NCI-H748 (cell line): ENCODE measurements around the gene PHLPP1.
"Not testable (repeated sequence)": the region's sequence is repeated elsewhere in the genome, so short reads cannot be mapped to it uniquely, and the experiment has no call there.

Source experiments
- DNase-seq: peaks from one replicate; lab custom pipeline; 2025; ENCODE audit not compliant: unreplicated experiment; lab: John Stamatoyannopoulos, UW

The PHLPP1 gene

GRCh38 chr18:62715436-62715758 lies at the start of gene PHLPP1:
Gene PHLPP1 (plus strand): TSS chr18:62715541. CDS start chr18:62715684, 143 bp downstream.
- DNase-seq: no peak

GRCh38 chr18:62669225-62669624 lies 46.1 kb upstream of the PHLPP1 start:
- no peak for DNase-seq

- DNase-seq: no peak
Observed at GRCh38 chr18:62670573-62670972, 44.8 kb upstream of the PHLPP1 start.

GRCh38 chr18:62672600-62672999 lies 42.7 kb upstream of the PHLPP1 start:
- no peak for DNase-seq

DNA sequence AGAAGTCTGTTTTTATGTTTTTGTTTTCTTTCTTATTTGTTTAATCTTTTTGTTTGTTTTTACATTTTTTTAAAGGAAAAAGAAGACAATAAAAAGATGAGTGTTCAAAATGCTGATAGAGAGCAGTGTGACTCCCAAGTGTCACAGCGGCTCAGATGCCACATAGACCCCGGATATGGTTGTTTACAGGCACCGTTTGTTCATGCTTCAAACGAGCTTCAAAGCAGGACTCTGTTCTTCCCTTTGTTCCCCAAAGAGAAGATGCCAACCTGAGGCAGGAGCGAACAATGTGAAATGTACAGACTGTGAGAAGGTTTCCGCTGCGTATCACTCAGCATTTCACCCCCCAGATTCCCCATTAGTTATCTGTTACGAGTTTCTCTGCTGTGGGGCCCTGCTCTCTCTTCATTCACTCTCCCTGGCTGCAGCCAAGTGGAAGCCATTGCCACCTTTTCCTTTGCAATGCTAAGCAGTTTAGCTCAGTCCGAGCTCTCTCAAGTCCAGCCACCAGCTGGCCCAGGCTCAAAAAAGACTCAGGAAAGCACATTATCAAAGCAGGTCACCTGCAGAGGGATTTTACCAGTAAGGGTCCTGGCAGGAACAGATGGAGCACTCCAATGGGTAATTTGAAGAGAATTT lies 36.4 kb upstream of the PHLPP1 start:
- peak; percentile 32 for DNase-seq

- peak; percentile 89 for DNase-seq
Observed at GRCh38 chr18:62682371-62682770, 33.0 kb upstream of the PHLPP1 start.

DNA sequence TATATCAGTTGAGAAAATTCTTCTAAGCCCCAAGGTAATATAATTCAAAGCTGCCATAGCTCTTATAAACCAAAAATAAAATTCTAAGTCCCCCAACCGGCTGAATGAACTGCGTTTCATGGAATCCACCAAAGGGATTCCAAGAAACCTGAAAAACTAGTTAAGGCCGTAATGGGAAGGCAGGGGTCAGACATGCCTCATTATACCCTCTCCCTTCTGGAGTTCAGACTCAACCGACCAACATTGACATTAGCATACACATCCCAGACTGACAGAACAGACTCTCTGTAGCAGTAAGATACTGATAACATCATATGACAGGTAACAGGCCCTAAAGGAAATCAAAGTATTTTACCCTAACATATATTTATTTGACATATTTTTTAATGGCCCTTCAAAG lies 31.4 kb upstream of the PHLPP1 start:
- no peak for DNase-seq

- no peak for DNase-seq
Observed at GRCh38 chr18:62688743-62689317, 26.5 kb upstream of the PHLPP1 start.

DNA sequence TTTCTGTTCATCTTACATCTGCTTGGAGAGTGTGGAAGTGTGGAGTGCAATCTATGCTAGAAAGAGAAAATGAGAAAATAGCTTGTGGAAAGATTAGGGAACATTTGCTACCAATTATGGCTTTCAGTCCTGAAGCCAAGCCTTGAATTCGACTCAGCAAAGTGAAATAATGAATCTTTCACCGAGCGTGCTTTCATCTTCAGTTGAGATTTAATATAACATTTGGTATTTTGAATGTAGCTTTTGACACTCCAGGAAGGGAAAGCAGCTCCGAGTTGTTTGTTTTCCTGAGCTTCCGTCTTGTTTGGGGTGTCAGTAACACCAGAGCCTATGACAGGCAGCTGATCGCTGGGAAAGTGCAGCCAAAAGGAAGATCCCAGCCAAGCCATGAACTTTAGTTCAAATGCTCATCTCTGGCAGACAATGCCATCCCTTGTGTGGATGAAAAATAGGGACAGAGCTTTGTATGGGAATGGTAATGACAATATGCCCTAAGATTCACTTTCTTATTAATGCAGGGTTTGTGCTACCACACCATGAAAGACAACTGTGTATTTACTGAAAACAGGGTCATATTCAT lies 25.0 kb upstream of the PHLPP1 start:
- DNase-seq: no peak

- no peak for DNase-seq
Observed at GRCh38 chr18:62693659-62694058, 21.7 kb upstream of the PHLPP1 start.

DNA sequence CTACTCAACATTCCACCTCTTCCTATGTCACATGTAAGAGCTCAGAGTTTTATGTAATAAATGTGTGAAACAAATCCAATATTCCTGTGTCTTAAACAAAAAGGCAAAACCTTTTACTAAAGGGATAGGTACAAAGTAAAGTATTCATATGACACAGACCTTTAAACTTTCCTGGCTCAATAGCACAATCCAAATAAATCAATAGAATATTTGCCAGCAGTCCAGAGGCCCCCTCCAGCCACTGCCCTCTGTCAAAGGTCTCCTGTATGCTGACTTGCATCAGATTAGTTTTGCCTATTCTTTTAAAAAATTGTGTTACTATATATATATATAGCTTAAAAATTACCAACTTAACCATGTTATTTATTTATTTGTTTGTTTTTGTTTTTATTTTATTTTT lies 17.7 kb upstream of the PHLPP1 start:
- DNase-seq: no peak

GRCh38 chr18:62702259-62702658 lies 13.1 kb upstream of the PHLPP1 start:
- DNase-seq: no peak

DNA sequence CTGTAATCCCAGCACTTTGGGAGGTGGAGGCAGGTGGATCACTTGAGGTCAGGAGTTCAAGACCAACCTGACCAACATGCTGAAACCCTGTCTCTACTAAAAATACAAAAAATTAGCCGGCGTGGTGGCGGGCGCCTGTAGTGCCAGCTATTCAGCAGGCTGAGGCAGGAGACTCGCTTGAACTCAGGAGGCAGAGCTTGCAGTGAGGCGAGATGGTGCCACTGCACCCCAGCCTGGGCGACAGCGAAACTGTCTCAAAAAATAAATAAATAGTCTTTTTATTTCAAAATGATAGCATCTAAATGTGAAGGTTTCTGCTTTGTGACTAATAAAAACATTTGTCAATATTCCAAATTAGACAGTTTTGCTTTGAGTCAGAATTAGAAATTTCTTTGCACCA lies 8.5 kb upstream of the PHLPP1 start:
- DNase-seq: not testable (repeated sequence)

DNA sequence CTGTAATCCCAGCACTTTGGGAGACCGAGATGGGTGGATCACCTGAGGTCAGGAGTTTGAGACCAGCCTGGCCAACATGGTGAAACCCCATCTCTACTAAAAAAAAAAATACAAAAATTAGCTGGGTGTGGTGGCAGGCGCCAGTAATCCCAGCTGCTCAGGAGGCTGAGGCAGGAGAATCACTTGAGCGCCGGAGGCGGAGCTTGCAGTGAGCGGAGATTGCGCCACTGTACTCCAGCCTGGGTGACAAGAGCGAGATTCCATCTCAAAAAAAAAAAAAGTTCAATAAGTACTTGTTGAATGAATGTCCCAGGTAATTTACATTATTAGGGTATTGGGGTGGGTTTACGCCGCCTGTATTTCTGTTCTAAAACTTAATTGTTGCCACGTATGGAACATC lies 5.4 kb upstream of the PHLPP1 start:
- DNase-seq: peak; percentile 99

- peak; percentile 99 for DNase-seq
Observed at GRCh38 chr18:62710417-62710816, 4.9 kb upstream of the PHLPP1 start.

DNA sequence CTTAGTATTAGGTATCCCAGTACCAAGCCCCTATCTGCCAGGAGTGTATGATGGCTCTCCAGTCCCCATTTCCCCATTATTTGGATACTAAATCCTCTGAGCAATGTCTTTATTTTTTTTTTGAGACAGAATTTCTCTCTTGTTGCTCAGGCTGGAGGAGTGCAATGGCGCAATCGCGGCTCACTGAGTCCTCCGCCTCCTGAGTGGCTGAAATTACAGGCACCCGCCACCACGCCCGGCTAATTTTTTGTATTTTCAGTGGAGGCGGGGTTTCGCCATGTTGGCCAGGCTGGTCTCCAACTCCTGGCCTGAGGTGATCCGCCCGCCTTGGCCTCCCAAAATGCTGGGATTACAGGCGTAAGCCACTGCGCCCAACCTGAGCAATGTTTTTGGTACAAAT lies 3.6 kb upstream of the PHLPP1 start:
- no peak for DNase-seq

- no peak for DNase-seq
Observed at GRCh38 chr18:62713651-62714247, 1.6 kb upstream of the PHLPP1 start.

GRCh38 chr18:62714671-62715435 lies 488 bp upstream of the PHLPP1 start:
- peak; percentile 100 for DNase-seq

- peak; percentile 78 for DNase-seq
Observed at GRCh38 chr18:62715759-62716615, 646 bp downstream of the PHLPP1 start.

DNA sequence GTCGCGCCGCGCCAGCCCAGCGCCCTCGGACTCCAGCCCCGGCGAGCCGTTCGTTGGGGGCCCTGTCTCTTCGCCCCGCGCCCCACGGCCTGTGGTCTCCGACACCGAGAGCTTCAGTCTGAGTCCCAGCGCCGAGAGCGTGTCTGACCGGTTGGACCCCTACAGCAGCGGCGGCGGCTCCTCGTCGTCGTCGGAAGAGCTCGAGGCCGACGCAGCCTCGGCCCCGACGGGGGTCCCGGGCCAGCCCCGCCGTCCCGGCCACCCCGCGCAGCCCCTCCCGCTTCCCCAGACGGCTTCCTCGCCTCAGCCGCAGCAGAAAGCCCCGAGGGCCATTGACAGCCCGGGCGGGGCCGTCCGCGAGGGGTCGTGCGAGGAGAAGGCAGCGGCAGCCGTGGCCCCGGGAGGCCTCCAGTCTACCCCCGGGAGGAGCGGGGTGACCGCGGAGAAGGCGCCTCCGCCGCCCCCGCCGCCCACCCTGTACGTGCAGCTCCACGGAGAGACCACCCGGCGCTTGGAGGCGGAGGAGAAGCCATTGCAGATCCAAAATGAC lies 1.4 kb downstream of the PHLPP1 start:
- peak; percentile 78 for DNase-seq
